Activated naive CD8-positive, alpha-beta T cell treated with anti-CD3 and anti-CD28 coated beads, Interleukin-2, amount 50 U/mL, for 16 hours (primary cell): Measurements from ENCODE around the gene DAPK2.
"Not testable (repeated sequence)": the region's sequence is repeated elsewhere in the genome, so short reads cannot be mapped to it uniquely, and the experiment has no call there.

ENCODE experiments used
- DNase-seq: peaks from one replicate; pipeline ENCODE4 v3.0.0-alpha.2; 2020; ENCODE audit warnings: low read depth, low spot score

DAPK2 gene

GRCh38 chr15:64053674-64054073, 7.4 kb upstream of the DAPK2 start:
- DNase-seq: not testable (repeated sequence)

- DNase-seq: no peak
Measured at GRCh38 chr15:64052925-64053491, 6.7 kb upstream of the DAPK2 start.

GRCh38 chr15:64051407-64052259, 5.3 kb upstream of the DAPK2 start:
- DNase-seq: no peak

- no peak for DNase-seq
Measured at GRCh38 chr15:64051093-64051402, 4.8 kb upstream of the DAPK2 start.

- no peak for DNase-seq
Measured at GRCh38 chr15:64050281-64051092, 4.2 kb upstream of the DAPK2 start.

GRCh38 chr15:64048781-64049460, 2.6 kb upstream of the DAPK2 start:
- DNase-seq: no peak

GRCh38 chr15:64045774-64046420, 388 bp downstream of the DAPK2 start:
- no peak for DNase-seq

- no peak for DNase-seq
Measured at GRCh38 chr15:64045101-64045435, 1.2 kb downstream of the DAPK2 start.

GRCh38 chr15:64044300-64045100, 1.8 kb downstream of the DAPK2 start:
- no peak for DNase-seq

- DNase-seq: no peak
Measured at GRCh38 chr15:64038878-64039610, 7.2 kb downstream of the DAPK2 start.

GRCh38 chr15:64037966-64038365, 8.3 kb downstream of the DAPK2 start:
- no peak for DNase-seq

- no peak for DNase-seq
Measured at GRCh38 chr15:64037116-64037515, 9.2 kb downstream of the DAPK2 start.

- no peak for DNase-seq
Measured at GRCh38 chr15:64035525-64035924, 10.8 kb downstream of the DAPK2 start.

GRCh38 chr15:64034519-64034918, 11.8 kb downstream of the DAPK2 start:
- DNase-seq: no peak

GRCh38 chr15:64032329-64032728, 14.0 kb downstream of the DAPK2 start:
- no peak for DNase-seq

GRCh38 chr15:64030123-64030522, 16.2 kb downstream of the DAPK2 start:
- DNase-seq: no peak

- DNase-seq: no peak
Measured at GRCh38 chr15:64029633-64030032, 16.7 kb downstream of the DAPK2 start.

GRCh38 chr15:64029110-64029509, 17.2 kb downstream of the DAPK2 start:
- DNase-seq: no peak

- DNase-seq: no peak
Measured at GRCh38 chr15:64026591-64026990, 19.7 kb downstream of the DAPK2 start.
